ENCODE measurements around the gene IL4I1. TPM values are rescaled to one million over a fixed set of nuclear protein-coding genes. Genes with fewer than 3 reads are reported as not detected.

The IL4I1 gene
- polyA plus RNA-seq, 3 donors, result 5.6 to 7.6 (median 7.0) TPM

- H3K4me1 Mint-ChIP-seq, result peaks cover 55% of the 10 kb centered on the region
- peaks cover 4 to 11% (median 8%) of the 10 kb centered on the region in 7 donors for H3K9me3 Mint-ChIP-seq
- peaks cover 20% of the 10 kb centered on the region for H3K79me2 ChIP-seq (ENCODE audit: insufficient read depth, low read length)
- TF ChIP-seq CTCF (IDR thresholded peaks at IDR 0.05), result no peak
- no peaks in the 10 kb centered on the region for H3K36me3 ChIP-seq (replicated peaks in 1 of 2; ENCODE audit: control insufficient read depth in 1 of 2, insufficient read depth in 2 of 2, low read length in 2 of 2)
- H3K9ac ChIP-seq (ENCODE audit: insufficient read depth, low read length, poor library complexity, severe bottlenecking), result no peak overlapping the region
- H3K36me3 Mint-ChIP-seq, result peaks cover 8 to 9% of the 10 kb centered on the region in 2 donors
- peak overlapping the region in 1 of 2 donors; percentile 49 for H3K27ac ChIP-seq (ENCODE audit: low read depth in 1 of 2, low read length in 2 of 2)
- no CpG with 5 or more reads among the region's 3 CpGs for WGBS (ENCODE audit: insufficient coverage)
- H3K4me3 Mint-ChIP-seq, result peak overlapping the region in 1 of 2 donors; percentile 28
- H3K4me2 ChIP-seq (replicated peaks; ENCODE audit: extremely low read depth, low read length, poor library complexity, severe bottlenecking), result no peak overlapping the region
- H3K27me3 ChIP-seq (ENCODE audit: control insufficient read depth in 2 of 2, insufficient read depth in 2 of 2, low read length in 2 of 2), result peaks cover 7 to 12% of the 10 kb centered on the region in 2 donors
- H2AFZ ChIP-seq (ENCODE audit: insufficient read depth, low read depth, low read length, poor library complexity, severe bottlenecking), result no peak overlapping the region
- peak overlapping the region in 1 of 3 experiments; percentile 46 for H3K4me3 ChIP-seq (replicated peaks in 1 of 3; ENCODE audit: low read depth in 2 of 3, low read length in 3 of 3)
- peaks cover 21% of the 10 kb centered on the region for H4K20me1 ChIP-seq (ENCODE audit: insufficient read depth, low read length)
- DNase-seq, result peak in 1 of 3 donors; percentile 31
- peaks cover 13 to 17% (median 14%) of the 10 kb centered on the region in 3 donors for H3K27me3 Mint-ChIP-seq (ENCODE audit: low read depth in 3 of 3)
- H3K9me3 ChIP-seq (replicated peaks in 1 of 2; ENCODE audit: control insufficient read depth in 1 of 2, insufficient read depth in 1 of 2, low read length in 2 of 2), result peaks cover 4% of the 10 kb centered on the region in 2 donors
- H3K27ac Mint-ChIP-seq, result peak overlapping the region; percentile 64 to 90 (median 81)
- intact Hi-C loops (cut with micrococcal nuclease), result no loop called here
- H3K4me1 ChIP-seq (ENCODE audit: control insufficient read depth in 1 of 2, insufficient read depth in 2 of 2, low read length in 2 of 2), result peaks cover 47 to 55% of the 10 kb centered on the region in 2 donors
Observed at GRCh38 chr19:49848938-49849337, 47.7 kb downstream of the IL4I1 start.

DNA sequence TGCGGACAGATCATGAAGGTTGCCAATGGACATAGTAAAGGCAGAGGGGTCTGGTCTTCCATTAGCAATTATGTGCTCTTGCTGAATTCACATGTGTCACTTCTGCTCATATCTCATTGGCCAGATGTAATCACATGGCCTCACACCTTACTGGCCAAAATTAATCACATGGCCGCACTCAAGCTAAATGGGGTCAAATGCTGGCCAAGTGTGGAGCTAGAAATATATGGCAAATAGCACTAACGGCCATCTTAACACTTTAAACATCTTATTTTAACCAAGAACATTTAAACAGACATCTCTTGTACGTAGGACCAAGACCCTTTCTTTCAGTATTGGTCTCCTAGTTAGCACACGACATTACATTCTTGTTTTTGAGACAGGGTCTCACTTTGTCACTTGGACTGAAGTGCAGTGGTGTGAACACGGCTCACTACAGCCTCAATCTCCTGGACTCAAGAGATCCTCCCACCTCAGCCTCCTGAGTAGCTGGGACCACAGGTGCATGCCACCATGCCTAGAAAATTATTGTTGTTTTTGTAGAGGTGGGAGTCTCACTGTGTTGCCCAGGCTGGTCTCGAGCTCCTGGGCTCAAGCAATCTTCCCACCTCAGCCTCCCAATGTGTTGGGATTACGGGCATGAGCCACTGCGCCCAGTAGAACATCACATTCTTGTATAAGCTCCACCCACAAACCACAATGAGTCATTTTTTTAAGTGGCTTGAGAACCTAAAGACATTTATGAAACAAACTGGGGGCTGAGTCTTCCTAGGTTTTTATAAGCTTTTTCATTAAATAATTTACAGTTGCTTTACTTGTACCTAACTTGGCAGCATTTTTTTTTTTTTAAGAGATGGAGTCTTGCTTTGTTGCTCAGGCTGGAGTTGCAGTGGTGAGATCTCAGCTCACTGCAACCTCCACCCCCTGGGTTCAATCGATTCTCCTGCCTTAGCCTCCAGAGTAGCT is 48.7 kb downstream of the IL4I1 start:
- Mint-ChIP-seq H3K4me3 (peak overlapping the region in 1 of 2 donors; percentile 57), H3K36me3 (peaks cover 8 to 9% of the 10 kb centered on the region in 2 donors), H3K9me3 (peaks cover 4 to 11% (median 8%) of the 10 kb centered on the region in 7 donors), H3K4me1 (peaks cover 53% of the 10 kb centered on the region), H3K27ac (peak overlapping the region; percentile 66 to 90 (median 81)), H3K27me3 (ENCODE audit: low read depth in 3 of 3) (peaks cover 13 to 14% (median 13%) of the 10 kb centered on the region in 3 donors)
- intact Hi-C loops (cut with micrococcal nuclease), result no loop called here
- Histone ChIP-seq H3K9ac (ENCODE audit: insufficient read depth, low read length, poor library complexity, severe bottlenecking) (no peak overlapping the region), H2AFZ (ENCODE audit: insufficient read depth, low read depth, low read length, poor library complexity, severe bottlenecking) (no peak overlapping the region), H3K9me3 (replicated peaks in 1 of 2; ENCODE audit: control insufficient read depth in 1 of 2, insufficient read depth in 1 of 2, low read length in 2 of 2) (peaks cover 4% of the 10 kb centered on the region in 2 donors), H3K27ac (ENCODE audit: low read depth in 1 of 2, low read length in 2 of 2) (peak overlapping the region; percentile 11 to 49), H3K27me3 (ENCODE audit: control insufficient read depth in 2 of 2, insufficient read depth in 2 of 2, low read length in 2 of 2) (peaks cover 7 to 12% of the 10 kb centered on the region in 2 donors), H3K4me2 (replicated peaks; ENCODE audit: extremely low read depth, low read length, poor library complexity, severe bottlenecking) (peak overlapping the region; percentile 33), H3K4me3 (replicated peaks in 1 of 3; ENCODE audit: low read depth in 2 of 3, low read length in 3 of 3) (peak overlapping the region in 1 of 3 experiments; percentile 46), H3K79me2 (ENCODE audit: insufficient read depth, low read length) (peaks cover 13% of the 10 kb centered on the region), H3K4me1 (ENCODE audit: control insufficient read depth in 1 of 2, insufficient read depth in 2 of 2, low read length in 2 of 2) (peaks cover 49 to 63% of the 10 kb centered on the region in 2 donors), H3K36me3 (replicated peaks in 1 of 2; ENCODE audit: control insufficient read depth in 1 of 2, insufficient read depth in 2 of 2, low read length in 2 of 2) (no peaks in the 10 kb centered on the region), H4K20me1 (ENCODE audit: insufficient read depth, low read length) (peaks cover 14% of the 10 kb centered on the region)
- no peak for TF ChIP-seq CTCF (IDR thresholded peaks at IDR 0.05)
- peak; percentile 58 to 79 (median 71) for DNase-seq
- WGBS (ENCODE audit: insufficient coverage), result 97% methylated on average over 6 of the region's 10 CpGs
